Measurements from ENCODE around the gene FEZ2.

- TF ChIP-seq RAD21 (IDR thresholded peaks at IDR 0.05; ENCODE audit: insufficient read depth, low read depth, low read length) (no peak), CTCF (IDR thresholded peaks at IDR 0.05 in 2 of 3, conservative IDR thresholded peaks at IDR 0.05 in 1 of 3; ENCODE audit: control insufficient read depth in 2 of 3, extremely low read depth in 1 of 3, insufficient read depth in 1 of 3, low read depth in 3 of 3, low read length in 3 of 3) (no peak), IKZF1 (conservative IDR thresholded peaks at IDR 0.05) (no peak), CEBPB (IDR thresholded peaks at IDR 0.05; ENCODE audit: borderline replicate concordance in 1 of 2, low read depth in 2 of 2, low read length in 2 of 2) (no peak)
Measured at GRCh38 chr2:36512705-36513104, 85.3 kb downstream of the FEZ2 start.

All from GM12878 (cell line).